GM23248 (cell line): ENCODE measurements around the gene COL6A1.

ENCODE experiments used
- EZH2 ChIP-seq: fragments of 200-600 bp; sonication (generic); IDR thresholded peaks from 2 replicates; pipeline ENCODE4 v1.6.1; 2018; ENCODE audit warnings: antibody characterized with exemption, mild to moderate bottlenecking; ENCODE audit not compliant: insufficient read depth, poor library complexity, severe bottlenecking
- EZH2phosphoT487 ChIP-seq: fragments of 200-600 bp; sonication (generic); IDR thresholded peaks from 2 replicates; pipeline ENCODE4 v1.6.1; 2018; ENCODE audit warnings: antibody characterized with exemption, moderate library complexity, mild to moderate bottlenecking, low read depth; ENCODE audit not compliant: insufficient read depth

- TF ChIP-seq EZH2 (no peak), EZH2phosphoT487 (no peak)
Observed at GRCh38 chr21:45965084-45965809, 16.3 kb upstream of the COL6A1 start.
